ENCODE data around the gene NTM. TPM values are rescaled to one million over a fixed set of nuclear protein-coding genes. Genes with fewer than 3 reads are reported as not detected.
"Not testable (repeated sequence)": the region's sequence is repeated elsewhere in the genome, so short reads cannot be mapped to it uniquely, and the experiment has no call there.

Gene NTM
- total RNA-seq, 2 experiments from 2014 or later = not detected

GRCh38 chr11:131491503-131491902 lies 121.1 kb downstream of the NTM start:
- H3K27me3 Mint-ChIP-seq = no peaks in the 10 kb centered on the region
- H3K36me3 Mint-ChIP-seq = no peaks in the 10 kb centered on the region
- H3K9me3 Mint-ChIP-seq = no peaks in the 10 kb centered on the region

DNA sequence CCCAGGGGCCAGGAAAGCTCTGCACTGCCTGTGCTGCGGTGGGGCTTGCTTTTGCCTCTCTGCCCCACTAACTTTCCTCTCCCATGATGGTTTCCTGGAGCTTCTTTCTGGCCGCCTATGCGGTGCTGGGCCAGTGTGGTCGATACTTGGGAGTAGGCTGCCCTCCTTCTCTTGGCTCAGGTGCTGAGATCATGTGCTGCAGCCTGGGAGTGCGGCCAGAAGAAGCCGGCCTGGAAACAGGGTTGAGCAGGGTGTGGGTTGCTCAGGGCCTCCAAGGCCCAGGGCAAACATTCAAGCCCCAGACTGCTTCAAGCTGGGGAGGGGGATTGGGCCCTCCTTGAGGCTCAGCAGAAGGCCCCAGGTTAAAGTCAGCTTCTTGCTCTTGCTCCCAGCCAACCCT lies 125.0 kb downstream of the NTM start:
- Mint-ChIP-seq H3K9me3 (no peaks in the 10 kb centered on the region), H3K4me1 (no peaks in the 10 kb centered on the region), H3K27ac (no peak overlapping the region), H3K27me3 (no peaks in the 10 kb centered on the region), H3K36me3 (no peaks in the 10 kb centered on the region), H3K4me3 (no peak overlapping the region)
- no peak for DNase-seq
- no peak for ATAC-seq (ENCODE audit: low read depth)
- POLR2A ChIA-PET = no interaction called here

More at GRCh38 chr11:131491503-131491902, 121.1 kb downstream of the NTM start:
- POLR2A ChIA-PET = no interaction called here
- H3K4me3 Mint-ChIP-seq = no peak overlapping the region
- H3K27ac Mint-ChIP-seq = no peak overlapping the region
- no peaks in the 10 kb centered on the region for H3K4me1 Mint-ChIP-seq
- DNase-seq (no peak), ATAC-seq (ENCODE audit: low read depth) (no peak)

DNA sequence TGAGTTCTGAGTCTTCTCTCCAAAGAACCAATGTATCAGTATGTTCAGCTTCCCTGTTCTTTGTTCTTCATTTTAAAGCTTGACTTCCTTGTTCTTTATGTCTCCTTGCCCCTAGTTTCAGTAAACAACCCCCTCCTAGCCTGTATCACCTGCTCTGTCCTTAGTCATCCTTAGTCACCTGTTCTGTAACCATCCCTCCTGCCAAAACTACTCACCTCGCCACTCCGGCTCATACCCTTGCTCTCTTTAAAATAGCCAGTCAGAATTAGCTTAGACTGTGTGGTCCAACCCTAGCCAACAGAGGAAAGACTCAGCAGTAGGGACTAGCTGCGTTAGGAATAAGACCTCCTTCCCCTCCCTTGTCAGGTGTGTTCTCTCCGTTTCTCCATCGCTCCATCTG lies 127.3 kb downstream of the NTM start:
- H3K9me3 Mint-ChIP-seq; H3K36me3 Mint-ChIP-seq; DNase-seq; H3K27me3 Mint-ChIP-seq; H3K4me3 Mint-ChIP-seq; H3K4me1 Mint-ChIP-seq; ATAC-seq (ENCODE audit: low read depth); H3K27ac Mint-ChIP-seq; POLR2A ChIA-PET: not testable (repeated sequence)

- H3K27ac Mint-ChIP-seq = no peak overlapping the region
- no peaks in the 10 kb centered on the region for H3K9me3 Mint-ChIP-seq
- POLR2A ChIA-PET = no interaction called here
Observed at GRCh38 chr11:131498631-131499160, 128.3 kb downstream of the NTM start.

DNA sequence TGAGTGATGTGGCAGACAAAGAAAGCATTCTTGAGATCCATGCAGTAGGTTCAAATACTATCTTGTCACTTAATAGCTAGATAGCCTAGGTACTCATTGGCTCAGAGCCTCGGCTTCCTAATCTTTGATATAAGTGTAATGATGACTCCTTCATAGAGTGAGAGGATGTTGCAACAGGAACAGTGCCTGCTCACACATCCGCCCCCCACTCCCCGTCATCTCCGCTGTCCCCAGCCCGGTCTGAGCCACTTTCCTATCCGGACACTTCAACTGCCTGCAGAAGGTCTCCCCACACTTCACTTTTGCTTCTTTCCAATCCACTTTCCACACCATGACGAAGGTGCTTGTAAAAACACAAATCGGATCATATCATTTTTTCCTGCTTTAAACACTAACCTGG lies 128.8 kb downstream of the NTM start:
- Mint-ChIP-seq H3K36me3 (no peaks in the 10 kb centered on the region), H3K4me3 (no peak overlapping the region), H3K9me3 (no peaks in the 10 kb centered on the region), H3K27me3 (no peaks in the 10 kb centered on the region), H3K27ac (no peak overlapping the region), H3K4me1 (no peaks in the 10 kb centered on the region)
- POLR2A ChIA-PET = no interaction called here
- DNase-seq (no peak), ATAC-seq (ENCODE audit: low read depth) (no peak)

More at GRCh38 chr11:131498631-131499160, 128.3 kb downstream of the NTM start:
- H3K4me3 Mint-ChIP-seq = no peak overlapping the region
- H3K27me3 Mint-ChIP-seq = no peaks in the 10 kb centered on the region
- no peaks in the 10 kb centered on the region for H3K4me1 Mint-ChIP-seq
- DNase-seq (no peak), ATAC-seq (ENCODE audit: low read depth) (no peak)
- H3K36me3 Mint-ChIP-seq = no peaks in the 10 kb centered on the region

- H3K4me3 Mint-ChIP-seq = no peak overlapping the region
- DNase-seq (no peak), ATAC-seq (ENCODE audit: low read depth) (no peak)
- H3K36me3 Mint-ChIP-seq = no peaks in the 10 kb centered on the region
- POLR2A ChIA-PET = no interaction called here
- H3K27ac Mint-ChIP-seq = no peak overlapping the region
- no peaks in the 10 kb centered on the region for H3K27me3 Mint-ChIP-seq
- H3K9me3 Mint-ChIP-seq = no peaks in the 10 kb centered on the region
- H3K4me1 Mint-ChIP-seq = no peaks in the 10 kb centered on the region
Observed at GRCh38 chr11:131503017-131503416, 132.6 kb downstream of the NTM start.

- no peak for ATAC-seq (ENCODE audit: low read depth)
- Mint-ChIP-seq H3K4me3 (no peak overlapping the region), H3K36me3 (no peaks in the 10 kb centered on the region), H3K9me3 (no peaks in the 10 kb centered on the region), H3K4me1 (no peaks in the 10 kb centered on the region), H3K27ac (no peak overlapping the region), H3K27me3 (no peaks in the 10 kb centered on the region)
- DNase-seq = no peak
- POLR2A ChIA-PET = no interaction called here
Observed at GRCh38 chr11:131504199-131504949, 134.0 kb downstream of the NTM start.

- no peak overlapping the region for H3K4me3 Mint-ChIP-seq
- ATAC-seq (ENCODE audit: low read depth) = no peak
- H3K36me3 Mint-ChIP-seq = no peaks in the 10 kb centered on the region
- H3K9me3 Mint-ChIP-seq = no peaks in the 10 kb centered on the region
- no peaks in the 10 kb centered on the region for H3K27me3 Mint-ChIP-seq
- no peak for DNase-seq
- no peaks in the 10 kb centered on the region for H3K4me1 Mint-ChIP-seq
- POLR2A ChIA-PET = no interaction called here
- H3K27ac Mint-ChIP-seq = no peak overlapping the region
Observed at GRCh38 chr11:131506348-131506747, 135.9 kb downstream of the NTM start.

- POLR2A ChIA-PET = no interaction called here
- H3K4me3 Mint-ChIP-seq = no peak overlapping the region
- no peak for ATAC-seq (ENCODE audit: low read depth)
- H3K4me1 Mint-ChIP-seq = no peaks in the 10 kb centered on the region
- no peaks in the 10 kb centered on the region for H3K27me3 Mint-ChIP-seq
- DNase-seq = no peak
- H3K36me3 Mint-ChIP-seq = no peaks in the 10 kb centered on the region
- H3K9me3 Mint-ChIP-seq = no peaks in the 10 kb centered on the region
- H3K27ac Mint-ChIP-seq = no peak overlapping the region
Observed at GRCh38 chr11:131510662-131511061, 140.2 kb downstream of the NTM start.

GRCh38 chr11:131511794-131512193 lies 141.4 kb downstream of the NTM start:
- POLR2A ChIA-PET = no interaction called here
- Mint-ChIP-seq H3K4me1 (no peaks in the 10 kb centered on the region), H3K36me3 (no peaks in the 10 kb centered on the region), H3K4me3 (no peak overlapping the region), H3K9me3 (no peaks in the 10 kb centered on the region), H3K27me3 (no peaks in the 10 kb centered on the region), H3K27ac (no peak overlapping the region)
- no peak for DNase-seq
- ATAC-seq (ENCODE audit: low read depth) = no peak

- ATAC-seq (ENCODE audit: low read depth) = no peak
- Mint-ChIP-seq H3K4me3 (no peak overlapping the region), H3K4me1 (no peaks in the 10 kb centered on the region), H3K9me3 (no peaks in the 10 kb centered on the region), H3K27ac (no peak overlapping the region), H3K36me3 (no peaks in the 10 kb centered on the region), H3K27me3 (no peaks in the 10 kb centered on the region)
- DNase-seq = no peak
- POLR2A ChIA-PET = no interaction called here
Observed at GRCh38 chr11:131512228-131512627, 141.8 kb downstream of the NTM start.

DNA sequence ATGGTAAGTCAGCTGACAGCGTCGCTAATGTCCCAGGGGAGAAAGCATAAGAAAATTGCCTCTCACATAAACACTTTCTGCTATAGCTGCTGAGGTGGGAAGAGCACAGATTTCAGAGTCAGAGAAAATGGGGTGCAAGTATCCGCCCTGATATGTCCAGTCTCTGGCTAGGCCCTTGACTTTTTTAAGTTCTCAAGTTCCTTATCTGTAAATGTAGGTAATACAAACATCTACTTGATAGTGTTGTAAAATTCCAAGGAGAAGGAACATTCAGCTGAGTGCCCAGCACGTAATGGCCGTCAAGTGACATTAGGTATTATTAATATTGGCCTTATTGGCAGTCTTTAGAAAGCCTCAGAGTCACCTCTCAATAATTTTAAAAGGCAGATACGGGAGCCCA lies 143.6 kb downstream of the NTM start:
- ATAC-seq (ENCODE audit: low read depth) (no peak), DNase-seq (no peak)
- Mint-ChIP-seq H3K27ac (no peak overlapping the region), H3K36me3 (no peaks in the 10 kb centered on the region), H3K9me3 (no peaks in the 10 kb centered on the region), H3K27me3 (no peaks in the 10 kb centered on the region), H3K4me1 (no peaks in the 10 kb centered on the region), H3K4me3 (no peak overlapping the region)
- POLR2A ChIA-PET = no interaction called here

- POLR2A ChIA-PET = no interaction called here
Observed at GRCh38 chr11:131518305-131518838, 148.0 kb downstream of the NTM start.

DNA sequence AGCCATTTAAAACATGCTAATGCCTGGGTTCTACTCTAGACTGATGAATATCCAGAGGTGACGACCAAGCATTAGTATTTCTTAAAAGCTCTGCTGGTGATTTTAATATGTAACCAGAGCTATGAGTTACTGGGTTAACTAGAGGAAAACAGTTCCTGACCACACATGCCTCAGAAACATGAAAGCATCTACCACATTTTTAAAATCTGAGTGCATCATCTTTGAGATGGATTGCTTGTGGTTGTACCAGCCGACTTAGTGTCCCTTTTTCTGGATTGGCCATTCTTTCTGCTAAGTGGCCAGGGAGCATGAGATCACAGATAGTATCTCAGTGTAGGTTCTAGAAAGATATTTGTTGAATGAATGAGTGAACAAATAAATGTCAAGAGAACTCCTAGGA lies 152.4 kb downstream of the NTM start:
- Mint-ChIP-seq H3K27ac (no peak overlapping the region), H3K9me3 (peaks cover 1% of the 10 kb centered on the region), H3K4me3 (no peak overlapping the region), H3K36me3 (no peaks in the 10 kb centered on the region), H3K27me3 (no peaks in the 10 kb centered on the region), H3K4me1 (no peaks in the 10 kb centered on the region)
- ATAC-seq (ENCODE audit: low read depth) (no peak), DNase-seq (no peak)
- POLR2A ChIA-PET = no interaction called here

More at GRCh38 chr11:131518305-131518838, 148.0 kb downstream of the NTM start:
- DNase-seq (no peak), ATAC-seq (ENCODE audit: low read depth) (no peak)
- H3K9me3 Mint-ChIP-seq = peaks cover 1% of the 10 kb centered on the region
- H3K27me3 Mint-ChIP-seq = no peaks in the 10 kb centered on the region
- H3K36me3 Mint-ChIP-seq = no peaks in the 10 kb centered on the region
- no peak overlapping the region for H3K27ac Mint-ChIP-seq
- H3K4me3 Mint-ChIP-seq = no peak overlapping the region
- no peaks in the 10 kb centered on the region for H3K4me1 Mint-ChIP-seq
